Measurements from ENCODE around the gene PRKAG3. TPM values are rescaled to one million over a fixed set of nuclear protein-coding genes. Genes with fewer than 3 reads are reported as not detected.

PRKAG3 gene
- total and polyA plus RNA-seq, 9 of the 15 experiments (the other 6 are each of a cell fraction or from before 2014, with no cell fraction given) = not detected

GRCh38 chr2:218812096-218812815 lies 19.3 kb downstream of the PRKAG3 start:
- no peak overlapping the region for H3K4me2 ChIP-seq (ENCODE audit: insufficient read depth, low read length)
- TF ChIP-seq FOXM1 (IDR thresholded peaks at IDR 0.05; ENCODE audit: low read depth) (no peak), FOXM1 (CRISPR knock-in tag; IDR thresholded peaks at IDR 0.05; ENCODE audit: low read depth) (no peak), RNF2 (IDR thresholded peaks at IDR 0.05) (no peak), ZNF140 (CRISPR knock-in tag; IDR thresholded peaks at IDR 0.05) (no peak), ZNF609 (CRISPR knock-in tag; IDR thresholded peaks at IDR 0.05; ENCODE audit: borderline replicate concordance) (no peak), SIN3A (IDR thresholded peaks at IDR 0.05; ENCODE audit: borderline replicate concordance in 2 of 2, control insufficient read depth in 1 of 2, low read depth in 2 of 2, low read length in 2 of 2) (no peak), CREM (IDR thresholded peaks at IDR 0.05; ENCODE audit: low read depth) (no peak), NFRKB (IDR thresholded peaks at IDR 0.05; ENCODE audit: low read depth) (no peak), ZNF57 (CRISPR knock-in tag; IDR thresholded peaks at IDR 0.05) (no peak), OTX1 (CRISPR knock-in tag; IDR thresholded peaks at IDR 0.05) (no peak), IRF9 (tag; IDR thresholded peaks at IDR 0.05) (no peak), ZC3H4 (CRISPR knock-in tag; IDR thresholded peaks at IDR 0.05; ENCODE audit: borderline replicate concordance) (no peak), POLR3G (IDR thresholded peaks at IDR 0.05; ENCODE audit: extremely low read depth, insufficient read length, insufficient replicate concordance) (no peak), EZH2 (IDR thresholded peaks at IDR 0.05; ENCODE audit: borderline replicate concordance, low read depth, low read length) (no peak), ZNF780A (CRISPR knock-in tag; IDR thresholded peaks at IDR 0.05) (no peak)
- no TSS peak for BruUV-seq (replicated peaks)
- no peak overlapping the region for H3K4me3 ChIP-seq
- H3K9ac ChIP-seq (ENCODE audit: insufficient read depth in 1 of 2, low read depth in 2 of 2, low read length in 2 of 2) = no peak overlapping the region
- no peak for ATAC-seq
- in situ Hi-C loops (cut with MboI) = no loop called here
- no peak for DNase-seq (ENCODE audit: extremely low read depth in 1 of 4, low spot score in 3 of 4)
- CTCF ChIA-PET (ENCODE audit: low intra/inter-chr PET ratio) = no interaction called here
- intact Hi-C loops (cut with micrococcal nuclease) = no loop called here
- no peak overlapping the region for H2AFZ ChIP-seq (ENCODE audit: low read depth, low read length)
- FAIRE-seq = no peak
- no peak overlapping the region for H3K27ac ChIP-seq (ENCODE audit: extremely low read depth, low read depth, low read length)
- H3K79me2 ChIP-seq (ENCODE audit: control insufficient read depth, insufficient read depth, low read length) = no peaks in the 10 kb centered on the region
- no peaks in the 10 kb centered on the region for H3K36me3 ChIP-seq (ENCODE audit: control insufficient read depth, insufficient read depth, low read length)
- H3K4me1 ChIP-seq (replicated peaks in 1 of 2; ENCODE audit: control insufficient read depth in 2 of 2, insufficient read depth in 2 of 2, low read length in 2 of 2) = no peaks in the 10 kb centered on the region
- WGBS (ENCODE audit: insufficient coverage, low coverage, missing lambda C conversion rate) = 19% methylated on average over 19 of the region's 21 CpGs
- no peaks in the 10 kb centered on the region for H4K20me1 ChIP-seq (replicated peaks; ENCODE audit: control insufficient read depth, insufficient read depth, low read length)
- POLR2A ChIA-PET = no interaction called here
- no peaks in the 10 kb centered on the region for H3K9me1 ChIP-seq (ENCODE audit: control insufficient read depth, insufficient read depth, low read length)
- no peaks in the 10 kb centered on the region for H3K9me3 ChIP-seq (replicated peaks; ENCODE audit: control insufficient read depth, insufficient read depth, low read depth, low read length)
- H3K27me3 ChIP-seq (ENCODE audit: control insufficient read depth in 2 of 2, insufficient read depth in 2 of 2, low read length in 2 of 2) = peaks cover 14 to 52% of the 10 kb centered on the region in 2 experiments; a peak in 4 of 5 replicates

Data from K562 (cell line).